ENCODE results near the gene ACAT1.
"Not testable (repeated sequence)": the region's sequence is repeated elsewhere in the genome, so short reads cannot be mapped to it uniquely, and the experiment has no call there.

The ACAT1 gene

GRCh38 chr11:108144615-108145014 is 23.2 kb downstream of the ACAT1 start:
- DNase-seq (ENCODE audit: low read depth in 2 of 2), result no peak

GRCh38 chr11:108147150-108147549 is 25.8 kb downstream of the ACAT1 start:
- DNase-seq (ENCODE audit: low read depth in 2 of 2), result no peak

- DNase-seq (ENCODE audit: low read depth in 2 of 2), result no peak
These were observed 27.2 kb downstream of the ACAT1 start for GRCh38 chr11:108148556-108148955.

GRCh38 chr11:108154591-108154990 is 33.2 kb downstream of the ACAT1 start:
- DNase-seq (ENCODE audit: low read depth in 2 of 2), result no peak

GRCh38 chr11:108160970-108161566 is 39.7 kb downstream of the ACAT1 start:
- DNase-seq (ENCODE audit: low read depth in 2 of 2), result no peak

GRCh38 chr11:108162878-108163277 is 41.5 kb downstream of the ACAT1 start:
- DNase-seq (ENCODE audit: low read depth in 2 of 2), result not testable (repeated sequence)

- no peak for DNase-seq (ENCODE audit: low read depth in 2 of 2)
These were observed 46.3 kb downstream of the ACAT1 start for GRCh38 chr11:108167624-108168023.

GRCh38 chr11:108170184-108170583 is 48.8 kb downstream of the ACAT1 start:
- DNase-seq (ENCODE audit: low read depth in 2 of 2), result no peak

GRCh38 chr11:108177570-108177969 is 56.2 kb downstream of the ACAT1 start:
- no peak for DNase-seq (ENCODE audit: low read depth in 2 of 2)

- DNase-seq (ENCODE audit: low read depth in 2 of 2), result no peak
These were observed 72.4 kb downstream of the ACAT1 start for GRCh38 chr11:108193725-108194124.

GRCh38 chr11:108196901-108197300 is 75.5 kb downstream of the ACAT1 start:
- DNase-seq (ENCODE audit: low read depth in 2 of 2), result no peak
